A549 treated with AZD9567 at 1 μM for 4 hours (cell line): ENCODE measurements around the gene UBALD1. TPM values are rescaled to one million over a fixed set of nuclear protein-coding genes. Genes with fewer than 3 reads are reported as not detected.

Source experiments
- total RNA-seq: library from RNA; stranded (reverse); fragments of 200-300 nt; extraction: Qiagen RNA extraction; gene quantifications from 5 replicates; pipeline ENCODE4 v1.2.3, GENCODE V29; 2022; ENCODE audit not compliant: insufficient read depth

UBALD1 gene
- total RNA-seq: 35.1 to 62.2 TPM (median 56.6 TPM) in 5 replicates

GRCh38 chr16:4614571-4615383 lies at the start of gene UBALD1:
Gene UBALD1, minus strand, starts transcription at chr16:4614888. Its CDS starts 91 bp downstream, at chr16:4614797.

GRCh38 chr16:4624015-4624826 lies 9.5 kb upstream of the UBALD1 start, which contains the start of gene MGRN1:
Gene MGRN1, plus strand, starts transcription at chr16:4624826. Its CDS starts 135 bp downstream, at chr16:4624961.

Other genes starting within 250 kb of the UBALD1 start
- 1.9 to 5.8 TPM (median 5.2 TPM) in 5 replicates for gene VASN, start 243.0 kb downstream of the UBALD1 start, total RNA-seq
- gene CORO7, start 198.3 kb downstream of the UBALD1 start, total RNA-seq: 7.3 to 23.0 TPM (median 18.8 TPM) in 5 replicates
- gene DNAJA3, start 189.0 kb downstream of the UBALD1 start, total RNA-seq: 66.5 to 73.6 TPM (median 71.6 TPM) in 5 replicates
- gene NMRAL1, start 140.3 kb downstream of the UBALD1 start, total RNA-seq: 25.0 to 46.7 TPM (median 44.9 TPM) in 5 replicates
- 64.5 to 136 TPM (median 66.8 TPM) in 5 replicates for gene HMOX2, start 138.5 kb downstream of the UBALD1 start, total RNA-seq
- gene CDIP1, start 76.1 kb downstream of the UBALD1 start, total RNA-seq: 12.3 to 15.7 TPM (median 13.9 TPM) in 5 replicates
- 0.02 to 0.06 TPM (median 0.05 TPM) in 3 of 5 replicates, not detected in the others for gene C16orf96, start 58.5 kb downstream of the UBALD1 start, total RNA-seq
- gene MGRN1, start 9.9 kb upstream of the UBALD1 start, total RNA-seq: 40.8 to 50.4 TPM (median 44.0 TPM) in 5 replicates
- gene NUDT16L1, start 78.7 kb upstream of the UBALD1 start, total RNA-seq: 15.7 to 28.4 TPM (median 26.0 TPM) in 5 replicates
- gene ANKS3, start 119.4 kb upstream of the UBALD1 start, total RNA-seq: 17.4 to 28.8 TPM (median 27.4 TPM) in 5 replicates
- 1.3 to 1.7 TPM (median 1.5 TPM) in 4 of 5 replicates, not detected in the other for gene DNAAF8, start 119.6 kb upstream of the UBALD1 start, total RNA-seq
- 8.0 to 14.9 TPM (median 8.8 TPM) in 5 replicates for gene ZNF500, start 152.3 kb upstream of the UBALD1 start, total RNA-seq
- 0.18 to 0.26 TPM in 2 of 5 replicates, not detected in the others for gene SEPTIN12, start 173.5 kb upstream of the UBALD1 start, total RNA-seq
- not detected in 5 replicates for gene SMIM22, start 180.5 kb upstream of the UBALD1 start, total RNA-seq
- gene ROGDI, start 187.7 kb upstream of the UBALD1 start, total RNA-seq: 14.7 to 26.6 TPM (median 16.5 TPM) in 5 replicates
- gene GLYR1, start 232.4 kb upstream of the UBALD1 start, total RNA-seq: 43.4 to 47.9 TPM (median 46.8 TPM) in 5 replicates
- 27.4 to 28.9 TPM (median 28.1 TPM) in 5 replicates for gene UBN1, start 232.6 kb upstream of the UBALD1 start, total RNA-seq